MCF 10A (cell line): ENCODE measurements around the gene HMGCS2. TPM values are rescaled to one million over a fixed set of nuclear protein-coding genes. Genes with fewer than 3 reads are reported as not detected.

Source experiments
- BruUV-seq: library from RNA; stranded (reverse); fragments of 400-500 nt; replicated peaks from 2 replicates; lab custom pipeline; 2021; lab: Mats Ljungman, UMichigan
- CTCF ChIA-PET: fragments of 300-600 bp; sonication (Branson Sonifier 250); formaldehyde crosslinking; extraction: SDS; loops from one replicate; lab custom pipeline; 2021; ENCODE audit warnings: antibody characterized with exemption, inconsistent platforms; lab: Yijun Ruan, JAX
- POLR2A ChIA-PET: fragments of 300-600, 350-650 bp; sonication (Branson Sonifier 250); formaldehyde crosslinking; extraction: SDS; loops from one replicate; lab custom pipeline; 2020; ENCODE audit warnings: antibody characterized with exemption, inconsistent platforms; lab: Yijun Ruan, JAX
- DNase-seq: peaks from one replicate; pipeline ENCODE4 v3.0.0-alpha.2; 2018; ENCODE audit not compliant: unreplicated experiment
- H3K27ac Mint-ChIP-seq: one replicate; pipeline ENCODE4 v1.8.0; 2022; ENCODE audit warnings: mild to moderate bottlenecking, low read depth, mixed read lengths; ENCODE audit not compliant: unreplicated experiment
- H3K27me3 Mint-ChIP-seq: one replicate; pipeline ENCODE4 v1.8.0; 2022; ENCODE audit warnings: mixed read lengths; ENCODE audit not compliant: insufficient read depth, unreplicated experiment
- H3K36me3 Mint-ChIP-seq: one replicate; pipeline ENCODE4 v1.8.0; 2022; ENCODE audit warnings: mild to moderate bottlenecking, moderate library complexity, mixed read lengths; ENCODE audit not compliant: insufficient read depth, unreplicated experiment
- H3K4me1 Mint-ChIP-seq: one replicate; pipeline ENCODE4 v1.8.0; 2022; ENCODE audit warnings: mixed read lengths; ENCODE audit not compliant: insufficient read depth, unreplicated experiment
- H3K4me3 Mint-ChIP-seq: one replicate; pipeline ENCODE4 v1.8.0; 2022; ENCODE audit warnings: mild to moderate bottlenecking, moderate library complexity, mixed read lengths; ENCODE audit not compliant: unreplicated experiment
- H3K9me3 Mint-ChIP-seq: one replicate; pipeline ENCODE4 v1.8.0; 2022; ENCODE audit warnings: mixed read lengths; ENCODE audit not compliant: unreplicated experiment
- CTCF ChIP-seq: fragments of 200-600 bp; IDR thresholded peaks from one replicate; pipeline ENCODE4 v1.8.0; 2022; ENCODE audit warnings: antibody characterized with exemption, mild to moderate bottlenecking; ENCODE audit not compliant: unreplicated experiment
- intact Hi-C: fragments of 100-400 bp; cut with micrococcal nuclease; formaldehyde crosslinking; loops from 2 replicates; pipeline ENCODE4 v1.14.1; 2022
- total RNA-seq: library from RNA; stranded (reverse); gene quantifications from 2 replicates; pipeline ENCODE4 v1.2.3, GENCODE V29; 2022

The HMGCS2 gene
- total RNA-seq, 1 experiment from 2014 or later: not detected

GRCh38 chr1:119748040-119748439 is 20.7 kb downstream of the HMGCS2 start:
- Mint-ChIP-seq H3K4me1 (no peaks in the 10 kb centered on the region), H3K27ac (no peak overlapping the region), H3K4me3 (no peak overlapping the region), H3K27me3 (peaks cover 33% of the 10 kb centered on the region), H3K9me3 (no peaks in the 10 kb centered on the region), H3K36me3 (peaks cover 13% of the 10 kb centered on the region)
- intact Hi-C loops: no loop called here
- CTCF ChIA-PET: interaction anchor here (0.6 to 3.9 kb wide), 6 partner anchors 14 to 174 kb away, joined by 3 to 36 read pairs (median 3); no protein-coding TSS in a partner anchor
- no TSS peak for BruUV-seq
- POLR2A ChIA-PET: no interaction called here
- DNase-seq: no peak
- no peak for TF ChIP-seq CTCF

GRCh38 chr1:119747451-119747850 is 21.3 kb downstream of the HMGCS2 start:
- intact Hi-C loops: no loop called here
- no TSS peak for BruUV-seq
- Mint-ChIP-seq H3K4me3 (no peak overlapping the region), H3K9me3 (no peaks in the 10 kb centered on the region), H3K27ac (no peak overlapping the region), H3K27me3 (peaks cover 31% of the 10 kb centered on the region), H3K4me1 (peaks cover 2% of the 10 kb centered on the region), H3K36me3 (peaks cover 13% of the 10 kb centered on the region)
- DNase-seq: no peak
- CTCF ChIA-PET: interaction anchor here (0.6 to 3.9 kb wide), 8 partner anchors 13 to 196 kb away, joined by 3 to 36 read pairs (median 3); no protein-coding TSS in a partner anchor
- TF ChIP-seq CTCF: no peak
- POLR2A ChIA-PET: interaction anchor here (0.6 to 0.9 kb wide), 2 partner anchors 39 to 181 kb away, joined by 3 read pairs; no protein-coding TSS in a partner anchor

GRCh38 chr1:119745034-119745433 is 23.7 kb downstream of the HMGCS2 start:
- peaks cover 6% of the 10 kb centered on the region for H3K4me1 Mint-ChIP-seq
- H3K27ac Mint-ChIP-seq: no peak overlapping the region
- peaks cover 20% of the 10 kb centered on the region for H3K36me3 Mint-ChIP-seq
- H3K4me3 Mint-ChIP-seq: no peak overlapping the region
- H3K9me3 Mint-ChIP-seq: no peaks in the 10 kb centered on the region
- ChIA-PET POLR2A (no interaction called here), CTCF (interaction anchor here (0.6 to 3.9 kb wide), 30 partner anchors 10 to 433 kb away, joined by 3 to 65 read pairs (median 5); no protein-coding TSS in a partner anchor)
- TF ChIP-seq CTCF: no peak
- no TSS peak for BruUV-seq
- peaks cover 10% of the 10 kb centered on the region for H3K27me3 Mint-ChIP-seq
- intact Hi-C loops: no loop called here
- no peak for DNase-seq

- Mint-ChIP-seq H3K27ac (no peak overlapping the region), H3K4me3 (no peak overlapping the region), H3K27me3 (peaks cover 5% of the 10 kb centered on the region), H3K9me3 (no peaks in the 10 kb centered on the region), H3K4me1 (peaks cover 6% of the 10 kb centered on the region), H3K36me3 (peaks cover 25% of the 10 kb centered on the region)
- no peak for DNase-seq
- no peak for TF ChIP-seq CTCF
- BruUV-seq: no TSS peak
- ChIA-PET CTCF (interaction anchor here (0.6 to 3.9 kb wide), 40 partner anchors 10 to 1498 kb away, joined by 3 to 65 read pairs (median 5); partner anchors contain the start of gene HMGCS2), POLR2A (no interaction called here)
- intact Hi-C loops: loop anchor here (5.0 kb wide), 1 partner anchor 67 kb away; no protein-coding TSS in a partner anchor
Measured at GRCh38 chr1:119744598-119744942, 24.1 kb downstream of the HMGCS2 start.
